GM19395 (cell line): ENCODE measurements around the gene RPS8.
A peak's percentile ranks its signal among the peaks of the same experiment; 100 is the strongest.
"Not testable (repeated sequence)": the region's sequence is repeated elsewhere in the genome, so short reads cannot be mapped to it uniquely, and the experiment has no call there.

Source experiments
- ATAC-seq: cut with Tn5 transposase; IDR thresholded peaks from one replicate; pipeline ENCODE4 v1.9.1; 2021; ENCODE audit warnings: mild to moderate bottlenecking, moderate library complexity; ENCODE audit not compliant: unreplicated experiment

The RPS8 gene

GRCh38 chr1:44780583-44781121 is 5.3 kb downstream of the RPS8 start:
- ATAC-seq: no peak

GRCh38 chr1:44783697-44784093 is 8.4 kb downstream of the RPS8 start:
- no peak for ATAC-seq

GRCh38 chr1:44784094-44785028 is 9.0 kb downstream of the RPS8 start:
- ATAC-seq: no peak

- ATAC-seq: no peak
Observed at GRCh38 chr1:44785029-44785380, 9.7 kb downstream of the RPS8 start.

- ATAC-seq: no peak
Observed at GRCh38 chr1:44785501-44786137, 10.3 kb downstream of the RPS8 start.

GRCh38 chr1:44786138-44786840 is 10.9 kb downstream of the RPS8 start:
- no peak for ATAC-seq

- no peak for ATAC-seq
Observed at GRCh38 chr1:44786841-44787426, 11.6 kb downstream of the RPS8 start.

GRCh38 chr1:44787506-44787905 is 12.2 kb downstream of the RPS8 start:
- ATAC-seq: no peak

GRCh38 chr1:44788120-44788860 is 12.9 kb downstream of the RPS8 start, which contains the start of gene BEST4:
Gene BEST4 (minus strand): TSS chr1:44788170. CDS start chr1:44787705, 465 bp downstream.
- no peak for ATAC-seq

- no peak for ATAC-seq
Observed at GRCh38 chr1:44790968-44791801, 15.8 kb downstream of the RPS8 start.

GRCh38 chr1:44792736-44793502 is 17.6 kb downstream of the RPS8 start:
- ATAC-seq: no peak

- not testable (repeated sequence) for ATAC-seq
Observed at GRCh38 chr1:44797886-44798285, 22.5 kb downstream of the RPS8 start.

GRCh38 chr1:44798481-44799365 is 23.4 kb downstream of the RPS8 start:
- ATAC-seq: no peak

- peak; percentile 91 for ATAC-seq
Observed at GRCh38 chr1:44799770-44800584, 24.6 kb downstream of the RPS8 start, which contains the start of gene PLK3. Gene PLK3 (plus strand): TSS chr1:44800377. CDS start chr1:44800464, 87 bp downstream.

GRCh38 chr1:44801491-44802305 is 26.4 kb downstream of the RPS8 start:
- ATAC-seq: no peak
